H9 (cell line): Measurements from ENCODE around the gene KRT15. TPM values are rescaled to one million over a fixed set of nuclear protein-coding genes. Genes with fewer than 3 reads are reported as not detected.

ENCODE experiments used
- DNase-seq: peaks from one replicate; pipeline ENCODE4 v3.0.0-alpha.2; 2017
- H2AFZ ChIP-seq: one replicate; pipeline ENCODE4 v1.6.1; 2013; ENCODE audit warnings: mild to moderate bottlenecking, low read length, control low read depth, moderate library complexity
- H2AK5ac ChIP-seq: 2 replicates; pipeline ENCODE4 v1.6.1; 2013; ENCODE audit warnings: low read length, control low read depth, mixed read lengths; ENCODE audit not compliant: insufficient read length
- H2BK120ac ChIP-seq: one replicate; pipeline ENCODE4 v1.6.1; 2013; ENCODE audit warnings: low read depth, mild to moderate bottlenecking, low read length, control low read depth, inconsistent platforms; ENCODE audit not compliant: poor library complexity, severe bottlenecking
- H2BK12ac ChIP-seq: 2 replicates; pipeline ENCODE4 v1.6.1; 2013; ENCODE audit warnings: low read length, control low read depth, mixed read lengths, low read depth; ENCODE audit not compliant: insufficient read length
- H2BK15ac ChIP-seq: 2 replicates; pipeline ENCODE4 v1.6.1; 2013; ENCODE audit warnings: low read depth, low read length, control low read depth
- H2BK20ac ChIP-seq: one replicate; pipeline ENCODE4 v1.6.1; 2013; ENCODE audit warnings: low read depth, mild to moderate bottlenecking, low read length, control low read depth, inconsistent platforms; ENCODE audit not compliant: poor library complexity, severe bottlenecking
- H2BK5ac ChIP-seq: 2 replicates; pipeline ENCODE4 v1.6.1; 2013; ENCODE audit warnings: low read length, control low read depth, mixed read lengths; ENCODE audit not compliant: insufficient read length
- H3K14ac ChIP-seq: 2 replicates; pipeline ENCODE4 v1.6.1; 2013; ENCODE audit warnings: low read length, control low read depth; ENCODE audit not compliant: insufficient read depth
- H3K18ac ChIP-seq: 2 replicates; pipeline ENCODE4 v1.6.1; 2013; ENCODE audit warnings: low read depth, mild to moderate bottlenecking, mixed read lengths, low read length, control low read depth; ENCODE audit not compliant: insufficient read length
- H3K23ac ChIP-seq: 2 replicates; pipeline ENCODE4 v1.6.1; 2013; ENCODE audit warnings: low read length, control low read depth, mixed read lengths, low read depth; ENCODE audit not compliant: insufficient read length
- H3K23me2 ChIP-seq: 2 replicates; pipeline ENCODE4 v1.6.1; 2013; ENCODE audit warnings: low read depth, mild to moderate bottlenecking, mixed read lengths, low read length, control low read depth; ENCODE audit not compliant: insufficient read length, poor library complexity, severe bottlenecking
- H3K27ac ChIP-seq: 2 replicates; pipeline ENCODE4 v1.5.1; 2013; ENCODE audit warnings: low read length, control low read depth, mixed read lengths, low read depth; ENCODE audit not compliant: insufficient read length
- H3K27me3 ChIP-seq: 2 replicates; pipeline ENCODE4 v1.6.1; 2013; ENCODE audit warnings: low read length, control low read depth, inconsistent platforms; ENCODE audit not compliant: insufficient read depth
- H3K4ac ChIP-seq: 2 replicates; pipeline ENCODE4 v1.6.1; 2013; ENCODE audit warnings: low read depth, mild to moderate bottlenecking, control low read depth, inconsistent platforms, low read length, moderate library complexity
- H3K4me1 ChIP-seq: 2 replicates; pipeline ENCODE4 v1.6.1; 2013; ENCODE audit warnings: low read length, control low read depth, inconsistent platforms; ENCODE audit not compliant: insufficient read depth
- H3K4me2 ChIP-seq: 2 replicates; pipeline ENCODE4 v1.6.1; 2013; ENCODE audit warnings: low read length, control low read depth, mixed read lengths; ENCODE audit not compliant: insufficient read length, insufficient read depth
- H3K56ac ChIP-seq: 2 replicates; pipeline ENCODE4 v1.6.1; 2013; ENCODE audit warnings: low read depth, mild to moderate bottlenecking, mixed read lengths, low read length, control low read depth; ENCODE audit not compliant: insufficient read length
- H3K79me1 ChIP-seq: 2 replicates; pipeline ENCODE4 v1.6.1; 2013; ENCODE audit warnings: low read depth, mild to moderate bottlenecking, moderate library complexity, low read length, control low read depth, inconsistent platforms; ENCODE audit not compliant: insufficient read depth, poor library complexity, severe bottlenecking
- H3K79me2 ChIP-seq: 2 replicates; pipeline ENCODE4 v1.6.1; 2013; ENCODE audit warnings: low read length, control low read depth, inconsistent platforms; ENCODE audit not compliant: insufficient read depth
- H3K9ac ChIP-seq: 2 replicates; pipeline ENCODE4 v1.6.1; 2013; ENCODE audit warnings: low read length, control low read depth, mixed read lengths; ENCODE audit not compliant: insufficient read length; ENCODE audit errors: extremely low read depth
- H3K9me3 ChIP-seq: one replicate; pipeline ENCODE4 v1.6.1; 2013; ENCODE audit warnings: low read depth, low read length, inconsistent platforms; ENCODE audit not compliant: control insufficient read depth
- H3T11ph ChIP-seq: one replicate; pipeline ENCODE4 v1.6.1; 2013; ENCODE audit warnings: mild to moderate bottlenecking, low read length, control low read depth, inconsistent platforms
- H4K20me1 ChIP-seq: one replicate; pipeline ENCODE4 v1.6.1; 2013; ENCODE audit not compliant: control insufficient read depth, insufficient read length, insufficient read depth
- H4K5ac ChIP-seq: 2 replicates; pipeline ENCODE4 v1.6.1; 2013; ENCODE audit warnings: low read depth, mild to moderate bottlenecking, mixed read lengths, low read length, control low read depth; ENCODE audit not compliant: insufficient read length
- H4K8ac ChIP-seq: replicated peaks from 2 replicates; pipeline ENCODE4 v1.6.1; 2013; ENCODE audit warnings: low read length, control low read depth, mixed read lengths, low read depth; ENCODE audit not compliant: insufficient read length
- H4K91ac ChIP-seq: 2 replicates; pipeline ENCODE4 v1.6.1; 2013; ENCODE audit warnings: low read depth, mild to moderate bottlenecking, moderate library complexity, mixed read lengths, low read length, control low read depth; ENCODE audit not compliant: insufficient read length
- H3K27ac Mint-ChIP-seq, 3 experiments: 2 replicates in 2 of 3; 3 replicates in 1 of 3; pipeline ENCODE4 v1.8.0; 2020 to 2021; ENCODE audit warnings: mixed read lengths in 3 of 3, mild to moderate bottlenecking in 1 of 3, moderate library complexity in 1 of 3
- H3K27me3 Mint-ChIP-seq: 2 replicates; pipeline ENCODE4 v1.8.0; 2021; ENCODE audit warnings: low read depth, mild to moderate bottlenecking, moderate library complexity, mixed read lengths
- H3K36me3 Mint-ChIP-seq, 3 experiments: 2 replicates in 2 of 3; 3 replicates in 1 of 3; pipeline ENCODE4 v1.8.0; 2020 to 2021; ENCODE audit warnings: low read depth in 3 of 3, mixed read lengths in 3 of 3; ENCODE audit not compliant: insufficient read depth in 1 of 3
- H3K4me1 Mint-ChIP-seq, 2 experiments: 2 replicates each; pipeline ENCODE4 v1.8.0; 2020; ENCODE audit warnings: mixed read lengths in 2 of 2
- H3K4me3 Mint-ChIP-seq, 2 experiments: 2 replicates in 1 of 2; 3 replicates in 1 of 2; pipeline ENCODE4 v1.8.0; 2020 to 2021; ENCODE audit warnings: mild to moderate bottlenecking in 2 of 2, mixed read lengths in 2 of 2, moderate library complexity in 1 of 2
- H3K9me3 Mint-ChIP-seq, 2 experiments: 2 replicates in 1 of 2; 3 replicates in 1 of 2; pipeline ENCODE4 v1.8.0; 2020; ENCODE audit warnings: mild to moderate bottlenecking in 2 of 2, mixed read lengths in 2 of 2, moderate library complexity in 1 of 2
- CTCF ChIP-seq: fragments of 200-600 bp; sonication (generic); conservative IDR thresholded peaks from 3 replicates; pipeline ENCODE4 v1.8.0; 2021; ENCODE audit warnings: antibody characterized with exemption, mild to moderate bottlenecking
- WGBS: extraction: QIAGEN DNeasy Blood & Tissue Kit; methylation state at CpG from one replicate; pipeline ENCODE4 v1.1.7; 2013; ENCODE audit warnings: missing lambda C conversion rate, low lambda C conversion rate, mixed read lengths; ENCODE audit not compliant: insufficient read length; ENCODE audit errors: extremely low coverage; 5-methylcytosine and 5-hydroxymethylcytosine counted together
- total RNA-seq: library from RNA; stranded (reverse); gene quantifications from 2 replicates; pipeline ENCODE4 v1.2.1, GENCODE V29; 2021

Gene KRT15
- total RNA-seq, 1 experiment from 2014 or later: 0.87 TPM

GRCh38 chr17:41521574-41522261 lies 3.0 kb upstream of the KRT15 start:
- Histone ChIP-seq H3K9me3 (no peaks in the 10 kb centered on the region), H3K9ac (no peak overlapping the region), H3K27ac (no peak overlapping the region), H4K91ac (no peak overlapping the region), H2BK12ac (no peak overlapping the region), H2BK15ac (no peak overlapping the region), H3T11ph (no peak overlapping the region), H2AK5ac (no peak overlapping the region), H2BK20ac (no peak overlapping the region), H3K79me1 (no peaks in the 10 kb centered on the region), H3K4me2 (no peak overlapping the region), H3K56ac (no peak overlapping the region), H2BK120ac (no peak overlapping the region), H3K14ac (no peak overlapping the region), H3K4me1 (no peaks in the 10 kb centered on the region; the same call in 1 of the 2 replicates), H4K5ac (no peak overlapping the region), H4K20me1 (no peaks in the 10 kb centered on the region), H3K23ac (no peak overlapping the region), H3K23me2 (peaks cover under 1% of the 10 kb centered on the region), H4K8ac (no peak overlapping the region), H2AFZ (no peak overlapping the region), H3K4ac (no peak overlapping the region), H3K18ac (no peak overlapping the region), H3K27me3 (no peaks in the 10 kb centered on the region), H3K79me2 (peaks cover under 1% of the 10 kb centered on the region; the same call in 1 of the 2 replicates), H2BK5ac (no peak overlapping the region)
- peaks cover 28 to 41% of the 10 kb centered on the region in 2 experiments for H3K4me1 Mint-ChIP-seq
- DNase-seq: peak; percentile 76
- H3K36me3 Mint-ChIP-seq: peaks cover 21 to 38% (median 33%) of the 10 kb centered on the region in 3 experiments; a peak in 6 of 7 replicates
- no CpG with 5 or more reads among the region's 6 CpGs for WGBS
- H3K27ac Mint-ChIP-seq: peak overlapping the region; percentile 36 to 89 (median 83); a peak in 4 of 7 replicates
- H3K4me3 Mint-ChIP-seq: no peak overlapping the region
- TF ChIP-seq CTCF: no peak
- no peaks in the 10 kb centered on the region; the same call in 1 of the 2 replicates for H3K27me3 Mint-ChIP-seq
- no peaks in the 10 kb centered on the region; a peak in 1 of 5 replicates for H3K9me3 Mint-ChIP-seq
